Peyer's patch (tissue), 4 donors: ENCODE data around the gene RUVBL2.
"Not testable (repeated sequence)": the region's sequence is repeated elsewhere in the genome, so short reads cannot be mapped to it uniquely, and the experiment has no call there.

Experiments
- POLR2A ChIP-seq, 2 donors: fragments of 450-650 bp; IDR thresholded peaks; one replicate each; pipeline ENCODE4 v1.5.1; 2017; ENCODE audit warnings: antibody characterized with exemption in 2 of 2, mild to moderate bottlenecking in 2 of 2, moderate library complexity in 2 of 2
- TF ChIP-seq, protein P1 (sequence below), 6 experiments: fragments of 450-650 bp in 4 of 6; fragments of 200-600 bp in 2 of 6; sonication (generic) in 1 of 6; IDR thresholded peaks; one replicate each; pipeline ENCODE4 v1.5.1; 2017 to 2019; ENCODE audit warnings: antibody characterized with exemption in 6 of 6, mild to moderate bottlenecking in 3 of 6, moderate library complexity in 1 of 6

DNA sequence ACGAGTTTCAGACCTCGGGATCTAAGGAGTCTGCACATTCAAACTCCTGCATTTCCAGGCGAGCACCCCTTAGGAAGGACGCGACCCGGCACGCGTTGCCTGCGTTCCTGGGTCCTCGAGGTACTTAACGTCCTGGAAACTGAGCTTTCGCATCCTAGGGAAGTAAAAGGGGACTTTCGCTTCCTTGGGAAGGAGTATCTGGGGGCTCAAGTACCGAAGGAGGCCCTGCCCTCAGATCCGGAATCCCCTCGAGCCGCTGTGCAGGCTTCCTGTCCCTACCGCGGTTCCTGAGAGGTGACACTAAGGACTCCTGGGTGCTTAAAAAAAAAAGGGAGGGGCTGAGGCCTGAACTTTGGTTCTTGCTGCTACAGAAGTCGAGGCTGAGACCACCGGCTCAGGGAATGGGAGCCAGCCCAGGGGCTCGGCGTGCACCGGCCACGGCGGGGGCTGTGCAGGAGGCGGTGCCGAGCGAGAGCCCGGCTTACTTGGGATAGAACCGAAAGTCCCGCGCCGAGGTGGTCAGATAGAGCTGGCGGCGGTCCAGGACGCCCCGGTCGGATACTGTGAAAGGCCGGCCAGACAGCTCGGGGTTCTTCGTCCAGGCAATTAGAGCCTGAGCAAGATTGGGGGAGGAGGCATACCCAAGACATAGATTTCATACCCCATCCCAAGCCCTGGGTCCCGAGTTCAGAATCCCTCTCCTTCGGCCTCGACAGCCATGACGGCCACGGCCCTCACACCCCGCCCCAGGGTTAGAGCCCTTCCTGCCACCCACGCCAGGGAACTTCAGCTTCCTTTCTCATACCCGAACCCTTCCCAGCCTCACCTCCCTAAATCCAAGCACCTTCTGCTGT lies 24.9 kb downstream of the RUVBL2 start:
- TF ChIP-seq, protein P1, sequence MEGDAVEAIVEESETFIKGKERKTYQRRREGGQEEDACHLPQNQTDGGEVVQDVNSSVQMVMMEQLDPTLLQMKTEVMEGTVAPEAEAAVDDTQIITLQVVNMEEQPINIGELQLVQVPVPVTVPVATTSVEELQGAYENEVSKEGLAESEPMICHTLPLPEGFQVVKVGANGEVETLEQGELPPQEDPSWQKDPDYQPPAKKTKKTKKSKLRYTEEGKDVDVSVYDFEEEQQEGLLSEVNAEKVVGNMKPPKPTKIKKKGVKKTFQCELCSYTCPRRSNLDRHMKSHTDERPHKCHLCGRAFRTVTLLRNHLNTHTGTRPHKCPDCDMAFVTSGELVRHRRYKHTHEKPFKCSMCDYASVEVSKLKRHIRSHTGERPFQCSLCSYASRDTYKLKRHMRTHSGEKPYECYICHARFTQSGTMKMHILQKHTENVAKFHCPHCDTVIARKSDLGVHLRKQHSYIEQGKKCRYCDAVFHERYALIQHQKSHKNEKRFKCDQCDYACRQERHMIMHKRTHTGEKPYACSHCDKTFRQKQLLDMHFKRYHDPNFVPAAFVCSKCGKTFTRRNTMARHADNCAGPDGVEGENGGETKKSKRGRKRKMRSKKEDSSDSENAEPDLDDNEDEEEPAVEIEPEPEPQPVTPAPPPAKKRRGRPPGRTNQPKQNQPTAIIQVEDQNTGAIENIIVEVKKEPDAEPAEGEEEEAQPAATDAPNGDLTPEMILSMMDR (IDR thresholded peaks at IDR 0.05): not testable (repeated sequence)
- TF ChIP-seq POLR2A (IDR thresholded peaks at IDR 0.05): not testable (repeated sequence)
